DOHH2 (cell line): ENCODE results near the gene C15orf62.

Source experiments
- CTCF ChIP-seq: fragments of 200-600 bp; sonication (generic); IDR thresholded peaks from one replicate; pipeline ENCODE4 v1.5.1; 2014; ENCODE audit warnings: antibody characterized with exemption, mild to moderate bottlenecking, low read depth, low read length; ENCODE audit not compliant: poor library complexity, severe bottlenecking
- EZH2phosphoT487 ChIP-seq: fragments of 200-600 bp; sonication (generic); IDR thresholded peaks from 2 replicates; pipeline ENCODE4 v1.6.1; 2017; ENCODE audit warnings: borderline replicate concordance, mild to moderate bottlenecking, antibody characterized with exemption, low read length, moderate library complexity, mixed read lengths

GRCh38 chr15:40787991-40788390 is 18.2 kb downstream of the C15orf62 start:
- TF ChIP-seq CTCF (no peak), EZH2phosphoT487 (no peak)
